DMS 273 (cell line): ENCODE data around the gene AMPH.
A peak's percentile ranks its signal among the peaks of the same experiment; 100 is the strongest.

Experiments used
- DNase-seq: peaks from one replicate; lab custom pipeline; 2025; ENCODE audit not compliant: unreplicated experiment; lab: John Stamatoyannopoulos, UW

Gene AMPH

DNA sequence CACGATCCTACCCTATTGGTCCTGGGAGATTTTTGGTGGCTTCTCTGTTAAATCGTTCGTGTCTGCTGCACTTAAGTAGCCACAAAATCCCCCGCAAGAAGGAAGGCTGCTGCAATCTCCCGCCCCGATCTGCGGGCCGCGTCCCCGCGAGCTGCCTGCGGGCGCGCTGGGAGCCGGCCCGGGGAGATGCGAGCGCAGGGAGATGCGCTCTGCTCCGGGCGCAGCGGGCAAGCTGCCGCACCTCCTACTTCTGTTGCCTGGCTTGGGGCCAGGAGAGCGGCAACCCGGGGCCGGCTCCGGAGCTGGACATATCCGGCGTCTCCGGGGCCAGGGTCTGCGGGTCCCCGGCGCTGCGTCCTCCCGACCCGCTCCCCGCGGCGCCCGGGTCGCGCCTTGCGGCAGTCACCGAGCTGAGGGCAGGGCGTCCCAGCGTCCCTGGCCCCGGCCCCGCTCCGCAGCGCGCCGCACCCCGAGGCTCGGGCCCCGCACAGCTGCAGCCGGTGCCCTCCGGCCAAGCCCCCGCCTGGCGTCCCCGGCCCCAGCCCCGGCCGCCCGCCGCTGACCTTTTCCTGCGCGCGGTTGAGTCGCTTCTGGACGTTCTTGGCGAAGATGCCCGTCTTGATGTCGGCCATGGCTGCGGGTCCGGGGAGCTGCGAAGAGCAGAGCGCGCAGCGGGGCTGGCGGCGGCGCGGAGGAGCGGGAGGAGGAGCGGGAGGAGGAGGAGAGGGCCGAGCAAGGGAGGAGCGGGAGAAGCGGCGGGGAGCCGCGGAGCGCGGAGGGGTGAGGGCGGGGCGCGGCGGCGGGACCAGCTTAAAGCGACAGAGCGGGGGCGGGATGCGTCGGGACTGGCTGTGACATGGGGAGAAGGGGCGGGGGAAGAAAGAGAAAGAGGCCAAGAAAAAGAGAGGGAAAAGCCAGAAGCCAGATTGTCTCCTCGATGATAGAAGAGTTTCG lies at the start of gene AMPH:
TSS of gene AMPH (minus strand) at position 654 of the 954 bp plus-strand sequence. CDS start at position 632, 22 bp downstream.
- DNase-seq: peak; percentile 89

GRCh38 chr7:38679419-38679818 lies 48.2 kb upstream of the AMPH start:
- DNase-seq: no peak

GRCh38 chr7:38678698-38679054 lies 47.5 kb upstream of the AMPH start:
- DNase-seq: no peak

GRCh38 chr7:38677981-38678697 lies 47.0 kb upstream of the AMPH start:
- DNase-seq: no peak

DNA sequence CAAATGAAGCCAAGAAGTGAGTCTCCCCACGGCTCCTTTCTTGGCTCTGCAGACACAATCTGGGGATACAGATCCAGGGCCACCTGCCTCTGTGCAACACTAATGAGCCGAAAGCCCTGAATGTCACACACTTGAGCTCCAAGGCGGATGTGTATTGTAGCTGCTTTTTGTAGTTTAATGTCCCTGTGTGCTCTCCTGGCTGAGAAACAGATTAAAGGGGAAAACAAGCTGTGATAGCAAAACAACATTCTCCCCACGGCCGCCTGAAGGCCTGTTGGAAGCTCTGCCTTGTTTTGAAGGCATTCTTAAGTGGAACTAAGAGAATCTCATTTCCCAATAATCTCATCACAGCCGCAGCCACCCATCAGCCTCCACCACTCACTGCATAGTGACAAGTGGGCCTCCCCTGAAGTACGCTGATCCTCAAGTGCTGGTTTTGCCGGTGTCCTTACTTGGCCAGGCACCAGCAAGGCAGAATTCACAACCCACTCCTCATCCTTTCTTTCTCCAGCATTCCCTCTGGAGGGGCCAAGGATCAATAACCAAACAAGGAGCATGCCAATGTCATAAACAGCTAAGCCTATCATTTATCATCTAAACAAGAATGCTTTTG lies 44.4 kb upstream of the AMPH start:
- DNase-seq: no peak

GRCh38 chr7:38674513-38674912 lies 43.3 kb upstream of the AMPH start:
- no peak for DNase-seq

DNA sequence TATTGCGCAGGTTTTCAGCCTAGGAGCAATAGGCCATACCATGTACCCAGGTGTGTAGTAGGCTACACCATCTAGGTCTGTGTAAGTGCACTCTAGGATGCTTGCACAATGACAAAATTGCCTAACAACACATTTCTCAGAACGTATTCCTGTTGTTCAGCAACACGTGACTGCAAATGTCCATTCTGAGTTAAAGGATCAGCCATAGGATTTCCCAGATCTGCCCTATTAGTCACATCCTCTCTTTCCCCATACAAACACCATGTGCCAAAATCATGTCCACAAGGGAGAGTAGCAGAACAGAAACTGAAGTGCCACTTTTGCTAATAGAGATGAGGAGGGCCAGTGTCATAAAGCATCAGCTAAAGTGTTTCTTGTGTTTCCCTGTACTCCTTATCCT lies 42.6 kb upstream of the AMPH start:
- DNase-seq: no peak

- no peak for DNase-seq
Measured at GRCh38 chr7:38671911-38672905, 41.0 kb upstream of the AMPH start.

GRCh38 chr7:38669965-38670520 lies 38.9 kb upstream of the AMPH start:
- DNase-seq: no peak

DNA sequence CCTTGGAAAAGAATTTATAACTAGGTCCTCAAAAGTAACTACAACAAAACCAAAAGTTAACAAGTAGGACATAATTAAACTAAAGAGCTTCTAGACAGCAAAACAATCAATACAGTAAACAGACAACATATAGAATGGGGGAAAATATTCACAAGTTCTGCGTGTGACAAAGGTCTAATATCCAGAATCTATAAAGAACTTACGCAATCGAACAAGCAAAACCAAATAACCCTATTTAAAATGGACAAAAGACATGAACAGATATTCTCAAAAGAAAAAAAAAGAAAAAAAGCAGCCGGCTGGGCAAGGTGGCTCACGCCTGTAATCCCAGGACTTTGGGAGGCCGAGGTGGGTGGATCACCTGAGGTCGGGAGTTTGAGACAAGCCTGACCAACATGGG lies 33.8 kb upstream of the AMPH start:
- DNase-seq: no peak

DNA sequence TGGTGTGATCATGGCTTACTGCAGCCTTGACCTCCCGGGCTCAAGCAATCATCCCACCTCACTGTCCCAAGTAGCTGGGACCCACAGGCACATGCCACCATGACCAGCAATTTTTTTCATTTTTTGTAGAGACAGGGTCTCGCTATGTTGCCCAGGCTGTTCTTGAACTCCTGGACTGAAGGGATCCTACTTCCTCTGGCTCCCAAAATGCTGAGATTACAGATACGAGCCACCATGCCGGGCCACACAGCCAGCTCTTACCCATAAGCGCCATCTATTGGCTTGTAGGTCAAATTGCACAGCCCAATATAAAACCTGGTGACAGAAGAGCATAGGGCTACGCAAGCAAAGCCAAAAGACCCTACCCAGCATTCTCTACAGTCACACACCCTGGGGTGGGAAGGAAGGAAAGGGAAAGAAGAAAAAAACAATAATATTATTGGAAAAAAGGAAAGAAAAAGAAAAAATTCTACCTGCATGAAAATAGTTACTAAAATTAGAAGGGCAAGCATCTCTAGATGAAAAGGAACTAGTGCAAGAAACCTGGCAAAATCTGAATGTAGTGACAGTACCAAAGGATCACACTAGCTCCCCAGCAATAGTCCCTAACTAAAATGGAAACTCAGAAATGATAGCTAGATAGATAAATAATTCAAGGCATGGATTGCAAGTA lies 29.4 kb upstream of the AMPH start:
- peak; percentile 87 for DNase-seq

- DNase-seq: no peak
Measured at GRCh38 chr7:38659931-38660330, 28.8 kb upstream of the AMPH start.

DNA sequence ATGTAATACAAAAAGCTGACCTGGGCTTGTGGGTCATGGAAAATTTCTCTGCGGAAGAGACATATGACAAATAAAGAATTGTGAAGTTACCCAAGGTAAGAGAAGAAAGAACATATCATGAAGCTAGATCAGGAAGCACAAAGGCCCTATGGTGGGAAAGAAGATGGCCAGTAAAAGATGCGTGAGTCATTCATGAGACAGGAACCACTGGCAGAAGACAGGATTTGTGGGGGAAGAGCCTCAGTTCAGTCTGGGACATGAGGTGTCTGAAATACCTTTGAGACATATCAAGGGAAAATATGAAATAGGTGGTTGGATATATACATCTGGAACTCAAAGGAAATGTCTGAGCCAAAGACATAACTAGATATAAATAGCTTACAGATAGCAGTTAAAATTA lies 27.7 kb upstream of the AMPH start:
- DNase-seq: no peak

DNA sequence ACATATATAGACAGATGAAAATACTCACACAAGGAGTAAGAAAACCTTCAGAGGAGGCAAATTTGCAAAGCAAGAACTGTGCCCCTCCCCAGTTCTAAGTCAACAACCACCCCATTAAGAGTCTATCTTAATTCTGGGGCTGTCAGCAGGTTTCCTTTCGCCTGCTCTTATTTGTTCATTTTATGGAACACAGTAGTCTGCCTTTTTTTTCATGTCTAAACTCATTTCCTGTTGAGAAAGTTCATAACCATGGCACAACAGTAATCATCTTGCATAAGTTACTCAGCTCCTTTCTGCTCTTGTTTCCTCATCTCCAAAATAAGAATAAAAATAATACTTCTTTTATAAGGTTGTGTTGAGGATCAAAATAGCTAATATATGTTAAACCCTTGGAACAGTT lies 25.8 kb upstream of the AMPH start:
- DNase-seq: peak; percentile 26

DNA sequence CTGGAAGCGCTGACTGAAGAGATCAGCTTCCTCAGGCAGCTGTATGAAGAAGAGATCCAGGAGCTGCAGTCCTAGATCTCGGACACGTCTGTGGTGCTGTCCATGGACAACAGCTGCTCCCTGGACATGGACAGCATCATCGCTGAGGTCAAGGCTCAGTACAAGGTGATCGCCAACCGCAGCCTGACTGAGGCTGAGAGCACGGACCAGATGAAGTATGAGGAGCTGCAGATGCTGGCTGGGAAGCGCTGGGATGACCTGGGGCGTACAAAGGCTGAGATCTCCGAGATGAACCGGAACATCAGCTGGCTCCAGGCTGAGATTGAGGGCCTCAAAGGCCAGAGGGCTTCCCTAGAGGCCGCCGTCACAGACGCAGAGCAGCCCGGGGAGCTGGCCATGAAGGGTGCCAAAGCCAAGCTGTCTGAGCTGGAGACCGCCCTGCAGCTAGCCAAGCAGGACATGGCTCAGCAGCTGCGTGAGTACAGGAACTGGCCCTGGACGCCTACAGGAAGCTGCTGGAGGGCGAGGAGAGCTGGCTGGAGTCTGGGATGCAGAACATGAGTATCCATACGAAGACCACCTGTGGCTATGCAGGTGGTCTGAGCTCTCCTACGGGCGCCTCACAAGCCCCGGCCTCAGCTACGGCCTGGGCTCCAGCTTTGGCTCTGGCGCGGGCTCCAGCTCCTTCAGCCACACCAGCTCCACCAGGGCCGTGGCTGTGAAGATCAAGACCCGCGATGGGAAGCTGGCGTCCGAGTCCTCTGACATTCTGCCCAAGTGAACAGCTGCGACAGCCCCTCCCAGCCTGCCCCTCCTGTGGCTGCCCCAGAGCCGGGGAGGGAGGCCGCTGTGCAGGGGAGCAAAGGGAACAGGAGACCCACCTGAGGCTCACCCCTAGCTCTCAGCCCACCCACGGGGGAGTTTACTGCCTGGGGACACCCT lies 24.9 kb upstream of the AMPH start:
- no peak for DNase-seq

GRCh38 chr7:38637957-38638356 lies 6.8 kb upstream of the AMPH start:
- no peak for DNase-seq

DNA sequence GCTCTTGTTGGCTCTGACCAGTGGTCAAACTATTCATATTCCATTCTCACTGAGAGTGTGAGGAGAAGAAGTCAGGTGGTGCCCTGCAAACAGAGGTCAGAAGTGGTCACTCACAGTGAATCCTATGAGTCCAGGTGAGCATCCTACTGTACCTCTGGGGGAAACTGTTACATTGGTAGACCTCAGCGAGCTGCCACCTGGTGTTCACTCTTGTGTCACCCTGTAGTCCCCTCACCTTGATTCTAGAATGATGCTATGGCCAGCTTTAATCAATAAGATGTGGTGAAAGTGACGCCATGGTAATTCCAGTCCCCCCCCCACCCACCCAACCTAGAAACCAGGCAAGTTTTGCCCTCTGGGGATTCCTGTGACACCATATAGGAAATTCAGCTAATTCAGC lies 1.2 kb upstream of the AMPH start:
- DNase-seq: no peak

DNA sequence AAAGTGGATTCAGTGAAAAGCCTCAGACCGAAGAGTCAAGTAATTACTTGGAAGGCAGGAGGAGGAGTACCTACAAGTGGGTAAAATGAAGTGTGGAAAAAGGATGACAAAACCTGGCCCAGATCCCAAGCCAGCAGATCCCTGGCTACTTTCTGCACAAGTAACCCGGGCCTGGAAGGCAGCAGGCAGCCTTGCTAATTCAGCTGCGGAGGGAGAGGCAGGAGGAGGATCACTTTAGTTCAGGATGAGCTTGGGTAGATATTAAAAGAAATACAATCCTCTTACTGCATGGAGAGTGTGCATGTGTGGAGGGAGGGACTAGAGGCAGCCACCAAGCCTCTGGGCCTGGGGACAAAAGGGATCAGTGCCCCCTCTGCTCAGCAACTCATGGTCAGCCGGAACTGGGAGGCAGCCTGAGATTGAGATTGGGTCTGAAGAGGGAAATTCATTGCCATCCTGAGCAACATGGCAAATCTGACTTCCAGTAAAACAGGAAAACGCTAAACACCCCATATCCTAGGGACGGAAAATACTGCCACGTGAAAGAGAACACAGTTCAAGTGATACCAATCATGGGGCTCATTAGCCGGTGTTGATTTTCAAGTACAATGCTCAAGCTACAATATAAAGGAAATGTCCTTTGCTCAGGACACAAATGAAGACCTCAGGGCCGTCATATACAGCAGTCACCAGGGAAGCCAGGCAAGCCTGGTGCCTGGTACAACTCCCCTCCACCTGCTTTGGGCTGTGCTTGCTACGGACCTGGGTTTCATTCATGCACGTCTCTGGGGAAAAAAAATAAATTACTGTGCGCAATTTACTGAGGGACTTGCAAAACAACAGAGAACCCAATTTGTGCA lies 1.3 kb downstream of the AMPH start:
- peak; percentile 46 for DNase-seq
